Uterus (tissue), 2 donors: ENCODE data around the gene IKZF1.

Source experiments
- POLR2A ChIP-seq, 2 donors: fragments of 450-650 bp; IDR thresholded peaks; one replicate each; pipeline ENCODE4 v1.6.1; 2016; ENCODE audit warnings: antibody characterized with exemption in 2 of 2, mild to moderate bottlenecking in 1 of 2, moderate library complexity in 1 of 2
- TF ChIP-seq, protein P1 (sequence below), 4 experiments: fragments of 200-600 bp in 2 of 4; fragments of 450-650 bp in 2 of 4; sonication (generic) in 2 of 4; IDR thresholded peaks; one replicate each; pipeline ENCODE4 v1.5.1; 2016 to 2019; ENCODE audit warnings: antibody characterized with exemption in 4 of 4, mild to moderate bottlenecking in 2 of 4, moderate library complexity in 1 of 4

GRCh38 chr7:50423860-50424259 lies 119.3 kb downstream of the IKZF1 start:
- TF ChIP-seq, protein P1, sequence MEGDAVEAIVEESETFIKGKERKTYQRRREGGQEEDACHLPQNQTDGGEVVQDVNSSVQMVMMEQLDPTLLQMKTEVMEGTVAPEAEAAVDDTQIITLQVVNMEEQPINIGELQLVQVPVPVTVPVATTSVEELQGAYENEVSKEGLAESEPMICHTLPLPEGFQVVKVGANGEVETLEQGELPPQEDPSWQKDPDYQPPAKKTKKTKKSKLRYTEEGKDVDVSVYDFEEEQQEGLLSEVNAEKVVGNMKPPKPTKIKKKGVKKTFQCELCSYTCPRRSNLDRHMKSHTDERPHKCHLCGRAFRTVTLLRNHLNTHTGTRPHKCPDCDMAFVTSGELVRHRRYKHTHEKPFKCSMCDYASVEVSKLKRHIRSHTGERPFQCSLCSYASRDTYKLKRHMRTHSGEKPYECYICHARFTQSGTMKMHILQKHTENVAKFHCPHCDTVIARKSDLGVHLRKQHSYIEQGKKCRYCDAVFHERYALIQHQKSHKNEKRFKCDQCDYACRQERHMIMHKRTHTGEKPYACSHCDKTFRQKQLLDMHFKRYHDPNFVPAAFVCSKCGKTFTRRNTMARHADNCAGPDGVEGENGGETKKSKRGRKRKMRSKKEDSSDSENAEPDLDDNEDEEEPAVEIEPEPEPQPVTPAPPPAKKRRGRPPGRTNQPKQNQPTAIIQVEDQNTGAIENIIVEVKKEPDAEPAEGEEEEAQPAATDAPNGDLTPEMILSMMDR (IDR thresholded peaks at IDR 0.05), result no peak
- no peak for TF ChIP-seq POLR2A (IDR thresholded peaks at IDR 0.05)
